A549 (cell line): ENCODE measurements around the gene CCDC27. TPM values are rescaled to one million over a fixed set of nuclear protein-coding genes. Genes with fewer than 3 reads are reported as not detected.

Experiments
- ATAC-seq, 2 experiments: fragments of 200-7000 bp in 1 of 2; fragments of >200 bp in 1 of 2; cut with Nextera tagmentation in 1 of 2; cut with Tn5 transposase in 1 of 2; 3 replicates each; pipeline versions ENCODE4 v1.8.0 to v1.9.1; 2018 to 2020; ENCODE audit warnings: mild to moderate bottlenecking in 1 of 2, moderate library complexity in 1 of 2
- CTCF ChIA-PET: fragments of 300-600 bp; sonication (Branson Sonifier 250); formaldehyde crosslinking; extraction: SDS; loops from one replicate; lab custom pipeline; 2021; ENCODE audit warnings: antibody characterized with exemption, inconsistent platforms; lab: Yijun Ruan, JAX
- POLR2A ChIA-PET: fragments of 350-600 bp; formaldehyde crosslinking; extraction: SDS; loops from one replicate; lab custom pipeline; 2021; ENCODE audit warnings: antibody characterized with exemption, inconsistent platforms; lab: Yijun Ruan, JAX
- DNase-seq, 2 experiments: peaks; one replicate each; pipeline versions ENCODE4 v3.0.0 to v3.0.0-alpha.2; 2011 to 2016; ENCODE audit warnings: low read depth in 1 of 2, low spot score in 1 of 2
- FAIRE-seq: peaks from 2 replicates; lab custom pipeline; 2011; peaks lifted over from hg19 to GRCh38; lab: Jason Lieb, UNC
- H3K27ac ChIP-seq, 2 experiments: fragments of >200 bp; sonication (Bioruptor Twin); formaldehyde crosslinking; 3 replicates each; pipeline ENCODE4 v1.5.1; 2016 to 2017
- H3K4me1 ChIP-seq: fragments of >200 bp; sonication (Bioruptor Twin); formaldehyde crosslinking; 3 replicates; pipeline ENCODE4 v1.6.1; 2016
- H3K4me2 ChIP-seq: fragments of >200 bp; sonication (Bioruptor Twin); formaldehyde crosslinking; 3 replicates; pipeline ENCODE4 v1.6.1; 2016
- H3K4me3 ChIP-seq: fragments of >200 bp; sonication (Bioruptor Twin); formaldehyde crosslinking; 3 replicates; pipeline ENCODE4 v1.5.1; 2016
- H3K9me3 ChIP-seq: fragments of >200 bp; sonication (Bioruptor Twin); formaldehyde crosslinking; 3 replicates; pipeline ENCODE4 v1.6.1; 2016
- BCL3 ChIP-seq: fragments of >200 bp; sonication (Bioruptor Twin); formaldehyde crosslinking; IDR thresholded peaks from 3 replicates; pipeline ENCODE4 v1.6.1; 2016
- CBX8 ChIP-seq: fragments of 200-600 bp; sonication (generic); IDR thresholded peaks from 2 replicates; pipeline ENCODE4 v1.6.1; 2016
- CHD2 ChIP-seq: fragments of 150-350 bp; IDR thresholded peaks from 2 replicates; pipeline ENCODE4 v1.6.1; 2014; ENCODE audit warnings: low read length; ENCODE audit not compliant: partially characterized antibody
- EHF ChIP-seq: fragments of 250-450 bp; sonication (Bioruptor Pico); IDR thresholded peaks from 2 replicates; pipeline ENCODE4 v1.5.0; 2020; ENCODE audit warnings: mild to moderate bottlenecking
- EHMT2 ChIP-seq: fragments of 200-600 bp; sonication (generic); IDR thresholded peaks from 2 replicates; pipeline ENCODE4 v1.6.1; 2016; ENCODE audit warnings: antibody characterized with exemption, low read depth, mild to moderate bottlenecking, moderate library complexity
- ELK1 ChIP-seq: fragments of 150-350 bp; IDR thresholded peaks from 2 replicates; pipeline ENCODE4 v1.6.1; 2014; ENCODE audit warnings: low read depth, mild to moderate bottlenecking, low read length
- EP300 ChIP-seq, 2 experiments: fragments of >200 bp; sonication (Bioruptor Twin); formaldehyde crosslinking; IDR thresholded peaks; 2 replicates in 1 of 2; 3 replicates in 1 of 2; pipeline ENCODE4 v1.6.1; 2016 to 2017
- GATA3 ChIP-seq: IDR thresholded peaks from 2 replicates; pipeline ENCODE4 v1.6.1; 2012; ENCODE audit warnings: borderline replicate concordance
- HEYL ChIP-seq: fragments of 250-450 bp; sonication (Bioruptor Pico); IDR thresholded peaks from 2 replicates; pipeline ENCODE4 v1.8.0; 2021; ENCODE audit warnings: mild to moderate bottlenecking, moderate library complexity
- HMGXB4 ChIP-seq: fragments of 250-450 bp; sonication (Bioruptor Pico); IDR thresholded peaks from 2 replicates; pipeline ENCODE4 v1.5.0; 2021; ENCODE audit warnings: mild to moderate bottlenecking, moderate library complexity, borderline replicate concordance
- HOXA7 ChIP-seq: fragments of 250-450 bp; sonication (Bioruptor Pico); IDR thresholded peaks from 2 replicates; pipeline ENCODE4 v1.5.0; 2020; ENCODE audit warnings: mild to moderate bottlenecking, moderate library complexity
- HOXB5 ChIP-seq: fragments of 250-450 bp; sonication (Bioruptor Pico); IDR thresholded peaks from 2 replicates; pipeline ENCODE4 v1.5.0; 2020; ENCODE audit warnings: mild to moderate bottlenecking, moderate library complexity
- JUN ChIP-seq, 2 experiments: fragments of >200 bp; sonication (Bioruptor Twin); formaldehyde crosslinking; IDR thresholded peaks; 2 replicates in 1 of 2; 3 replicates in 1 of 2; pipeline ENCODE4 v1.6.1; 2016 to 2017
- MAX ChIP-seq: IDR thresholded peaks from 2 replicates; pipeline ENCODE4 v1.6.1; 2012
- MYC ChIP-seq: IDR thresholded peaks from 2 replicates; pipeline ENCODE4 v1.6.1; 2012; ENCODE audit warnings: mild to moderate bottlenecking, inconsistent platforms, low read length, improper control_type of control experiment, borderline replicate concordance
- POLR2A ChIP-seq: IDR thresholded peaks from 2 replicates; pipeline ENCODE4 v1.6.1; 2012; ENCODE audit warnings: mild to moderate bottlenecking, low read length
- RAD21 ChIP-seq, 2 experiments: fragments of >200 bp in 1 of 2; sonication (Bioruptor Twin) in 1 of 2; formaldehyde crosslinking in 1 of 2; IDR thresholded peaks in 1 of 2; conservative IDR thresholded peaks in 1 of 2; 2 replicates in 1 of 2; 3 replicates in 1 of 2; pipeline ENCODE4 v1.6.1; 2012 to 2018; ENCODE audit warnings: inconsistent platforms in 1 of 2
- RARB ChIP-seq: fragments of 250-450 bp; sonication (Bioruptor Pico); IDR thresholded peaks from 2 replicates; pipeline ENCODE4 v1.8.0; 2021; ENCODE audit warnings: mild to moderate bottlenecking, moderate library complexity
- SMC3 ChIP-seq: fragments of >200 bp; sonication (Bioruptor Twin); formaldehyde crosslinking; IDR thresholded peaks from 3 replicates; pipeline ENCODE4 v1.6.1; 2018; ENCODE audit warnings: inconsistent platforms
- USF2 ChIP-seq: fragments of 450-650 bp; IDR thresholded peaks from 2 replicates; pipeline ENCODE4 v1.6.1; 2014; ENCODE audit warnings: antibody characterized with exemption
- ZFP36 ChIP-seq: fragments of 450-650 bp; IDR thresholded peaks from 2 replicates; pipeline ENCODE4 v1.6.1; 2014; ENCODE audit warnings: borderline replicate concordance; ENCODE audit not compliant: partially characterized antibody
- ZNF302 ChIP-seq: fragments of 250-450 bp; sonication (Bioruptor Pico); IDR thresholded peaks from 2 replicates; pipeline ENCODE4 v1.9.0; 2021; ENCODE audit warnings: inconsistent platforms, mild to moderate bottlenecking, moderate library complexity
- ZSCAN20 ChIP-seq: fragments of 250-450 bp; sonication (Bioruptor Pico); IDR thresholded peaks from 2 replicates; pipeline ENCODE4 v1.8.0; 2022; ENCODE audit warnings: mild to moderate bottlenecking, moderate library complexity
- WGBS: methylation state at CpG from one replicate; pipeline ENCODE4 v1.1.6; 2017; ENCODE audit errors: missing lambda C conversion rate; 5-methylcytosine and 5-hydroxymethylcytosine counted together
- polyA plus RNA-seq, 4 experiments: library from polyadenylated mRNA; depleted of rRNA in 3 of 4; stranded (reverse); fragments of >200 nt; fragmentation: RNase III in 1 of 4; extraction: RNeasy Plus Mini Kit Qiagen cat#74134 plus additional on column Dnase treatment in 1 of 4; gene quantifications; 2 replicates in 3 of 4; 3 replicates in 1 of 4; pipeline ENCODE4 v1.2.3, GENCODE V29; 2011 to 2017
- TF ChIP-seq, protein P1 (sequence below): fragments of 200-600 bp; sonication (generic); IDR thresholded peaks from 2 replicates; pipeline ENCODE4 v1.6.1; 2016; ENCODE audit warnings: antibody characterized with exemption, mild to moderate bottlenecking, moderate library complexity
- TF ChIP-seq, protein P2 (sequence below): IDR thresholded peaks from 2 replicates; pipeline ENCODE4 v1.6.1; 2012

The CCDC27 gene
- polyA plus RNA-seq, 2 of the 4 experiments (the other 2 are of a cell fraction), result not detected

GRCh38 chr1:3730543-3731247 lies 21.6 kb upstream of the CCDC27 start:
- Histone ChIP-seq H3K4me2 (no peak overlapping the region), H3K9me3 (no peaks in the 10 kb centered on the region), H3K4me1 (no peaks in the 10 kb centered on the region), H3K27ac (no peak overlapping the region), H3K4me3 (no peak overlapping the region)
- CTCF ChIA-PET, result interaction anchor here (1.0 to 2.0 kb wide), 2 partner anchors 35 to 278 kb away, joined by 3 to 5 read pairs; no protein-coding TSS in a partner anchor
- DNase-seq, result no peak
- WGBS, result 81% methylated on average over 8 of the region's 25 CpGs
- POLR2A ChIA-PET, result no interaction called here
- FAIRE-seq, result no peak
- TF ChIP-seq HOXB5 (CRISPR knock-in tag) (no peak), ELK1 (no peak), BCL3 (no peak), CHD2 (no peak), GATA3 (no peak), MYC (no peak), SMC3 (no peak), POLR2A (no peak), EHF (no peak), EP300 (IDR thresholded peaks at IDR 0.05) (no peak), USF2 (no peak), RAD21 (conservative IDR thresholded peaks at IDR 0.05 in 1 of 2, IDR thresholded peaks at IDR 0.05 in 1 of 2) (no peak), ZNF302 (CRISPR knock-in tag) (no peak)
- TF ChIP-seq, protein P1, sequence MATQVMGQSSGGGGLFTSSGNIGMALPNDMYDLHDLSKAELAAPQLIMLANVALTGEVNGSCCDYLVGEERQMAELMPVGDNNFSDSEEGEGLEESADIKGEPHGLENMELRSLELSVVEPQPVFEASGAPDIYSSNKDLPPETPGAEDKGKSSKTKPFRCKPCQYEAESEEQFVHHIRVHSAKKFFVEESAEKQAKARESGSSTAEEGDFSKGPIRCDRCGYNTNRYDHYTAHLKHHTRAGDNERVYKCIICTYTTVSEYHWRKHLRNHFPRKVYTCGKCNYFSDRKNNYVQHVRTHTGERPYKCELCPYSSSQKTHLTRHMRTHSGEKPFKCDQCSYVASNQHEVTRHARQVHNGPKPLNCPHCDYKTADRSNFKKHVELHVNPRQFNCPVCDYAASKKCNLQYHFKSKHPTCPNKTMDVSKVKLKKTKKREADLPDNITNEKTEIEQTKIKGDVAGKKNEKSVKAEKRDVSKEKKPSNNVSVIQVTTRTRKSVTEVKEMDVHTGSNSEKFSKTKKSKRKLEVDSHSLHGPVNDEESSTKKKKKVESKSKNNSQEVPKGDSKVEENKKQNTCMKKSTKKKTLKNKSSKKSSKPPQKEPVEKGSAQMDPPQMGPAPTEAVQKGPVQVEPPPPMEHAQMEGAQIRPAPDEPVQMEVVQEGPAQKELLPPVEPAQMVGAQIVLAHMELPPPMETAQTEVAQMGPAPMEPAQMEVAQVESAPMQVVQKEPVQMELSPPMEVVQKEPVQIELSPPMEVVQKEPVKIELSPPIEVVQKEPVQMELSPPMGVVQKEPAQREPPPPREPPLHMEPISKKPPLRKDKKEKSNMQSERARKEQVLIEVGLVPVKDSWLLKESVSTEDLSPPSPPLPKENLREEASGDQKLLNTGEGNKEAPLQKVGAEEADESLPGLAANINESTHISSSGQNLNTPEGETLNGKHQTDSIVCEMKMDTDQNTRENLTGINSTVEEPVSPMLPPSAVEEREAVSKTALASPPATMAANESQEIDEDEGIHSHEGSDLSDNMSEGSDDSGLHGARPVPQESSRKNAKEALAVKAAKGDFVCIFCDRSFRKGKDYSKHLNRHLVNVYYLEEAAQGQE, result no peak
- TF ChIP-seq, protein P2, sequence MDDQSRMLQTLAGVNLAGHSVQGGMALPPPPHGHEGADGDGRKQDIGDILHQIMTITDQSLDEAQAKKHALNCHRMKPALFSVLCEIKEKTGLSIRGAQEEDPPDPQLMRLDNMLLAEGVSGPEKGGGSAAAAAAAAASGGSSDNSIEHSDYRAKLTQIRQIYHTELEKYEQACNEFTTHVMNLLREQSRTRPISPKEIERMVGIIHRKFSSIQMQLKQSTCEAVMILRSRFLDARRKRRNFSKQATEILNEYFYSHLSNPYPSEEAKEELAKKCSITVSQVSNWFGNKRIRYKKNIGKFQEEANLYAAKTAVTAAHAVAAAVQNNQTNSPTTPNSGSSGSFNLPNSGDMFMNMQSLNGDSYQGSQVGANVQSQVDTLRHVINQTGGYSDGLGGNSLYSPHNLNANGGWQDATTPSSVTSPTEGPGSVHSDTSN, result no peak
- 0 out of 6 replicates have a peak, but pooled peaks of 1 of the 2 experiments have one; percentile 11 for ATAC-seq

DNA sequence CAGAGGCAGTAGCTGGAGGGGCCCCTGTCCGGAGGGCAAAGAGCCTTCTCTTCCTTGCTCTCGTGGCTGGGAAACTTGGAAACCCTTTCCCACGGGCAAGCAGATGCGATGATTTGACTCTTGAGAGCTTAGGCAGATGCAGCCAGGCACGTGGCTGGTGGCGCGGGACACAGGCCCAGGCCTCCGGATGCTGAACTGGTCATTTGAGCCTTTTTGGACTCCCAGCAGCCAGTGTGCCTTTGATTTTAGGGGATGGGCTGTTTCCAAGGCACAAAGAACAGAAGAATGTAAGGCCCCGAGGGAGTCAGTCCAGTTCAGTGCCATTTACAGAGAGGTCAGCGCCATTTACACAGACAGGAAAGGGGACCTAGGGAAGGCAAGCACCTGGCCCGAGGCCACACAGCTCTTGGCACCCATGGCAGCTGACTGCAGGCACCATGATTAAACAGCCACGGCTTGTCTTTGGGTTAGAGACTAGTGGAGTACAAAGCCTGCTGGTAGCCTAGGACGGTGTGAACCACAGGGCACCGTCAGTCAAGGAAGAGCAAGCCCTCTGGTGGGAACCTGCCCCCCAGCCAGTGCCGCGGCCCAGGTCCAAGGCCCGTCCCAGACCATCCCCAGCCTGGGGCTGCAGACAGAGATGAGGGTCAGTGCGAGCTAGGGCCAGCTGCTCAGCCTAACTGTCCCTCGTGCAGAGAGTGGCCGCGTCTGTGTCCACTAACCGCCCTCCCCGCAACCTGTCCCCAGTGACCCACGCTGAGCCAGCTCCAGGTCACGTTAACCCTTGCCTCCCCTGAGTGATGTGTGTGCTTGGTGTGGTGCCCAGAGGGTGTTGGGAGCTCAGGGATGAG lies 20.4 kb upstream of the CCDC27 start:
- DNase-seq, result no peak
- no peak for ATAC-seq
- POLR2A ChIA-PET, result no interaction called here
- CTCF ChIA-PET, result interaction anchor here (1.0 to 2.0 kb wide), 2 partner anchors 36 to 279 kb away, joined by 3 to 5 read pairs; no protein-coding TSS in a partner anchor
- no peak for FAIRE-seq
- no peak overlapping the region for H3K4me3 ChIP-seq
- WGBS, result 57% methylated on average over 9 of the region's 25 CpGs
- no peaks in the 10 kb centered on the region for H3K4me1 ChIP-seq
- H3K4me2 ChIP-seq, result no peak overlapping the region
- no peaks in the 10 kb centered on the region for H3K9me3 ChIP-seq
- H3K27ac ChIP-seq, result no peak overlapping the region
- TF ChIP-seq JUN (IDR thresholded peaks at IDR 0.05) (no peak), CHD2 (no peak), GATA3 (no peak), EHMT2 (no peak), MAX (no peak), HOXA7 (CRISPR knock-in tag) (no peak), HMGXB4 (CRISPR knock-in tag) (no peak), RARB (no peak), CBX8 (no peak), ZFP36 (no peak), HEYL (CRISPR knock-in tag) (no peak), SMC3 (no peak), ZSCAN20 (CRISPR knock-in tag) (no peak)
